ENCODE results near the gene DISP2. TPM values are rescaled to one million over a fixed set of nuclear protein-coding genes. Genes with fewer than 3 reads are reported as not detected.

Gene DISP2
- total and polyA plus RNA-seq, 9 of the 15 experiments (the other 6 are each of a cell fraction or from before 2014, with no cell fraction given): 0.06 to 0.89 (median 0.15) TPM; not detected in 1

DNA sequence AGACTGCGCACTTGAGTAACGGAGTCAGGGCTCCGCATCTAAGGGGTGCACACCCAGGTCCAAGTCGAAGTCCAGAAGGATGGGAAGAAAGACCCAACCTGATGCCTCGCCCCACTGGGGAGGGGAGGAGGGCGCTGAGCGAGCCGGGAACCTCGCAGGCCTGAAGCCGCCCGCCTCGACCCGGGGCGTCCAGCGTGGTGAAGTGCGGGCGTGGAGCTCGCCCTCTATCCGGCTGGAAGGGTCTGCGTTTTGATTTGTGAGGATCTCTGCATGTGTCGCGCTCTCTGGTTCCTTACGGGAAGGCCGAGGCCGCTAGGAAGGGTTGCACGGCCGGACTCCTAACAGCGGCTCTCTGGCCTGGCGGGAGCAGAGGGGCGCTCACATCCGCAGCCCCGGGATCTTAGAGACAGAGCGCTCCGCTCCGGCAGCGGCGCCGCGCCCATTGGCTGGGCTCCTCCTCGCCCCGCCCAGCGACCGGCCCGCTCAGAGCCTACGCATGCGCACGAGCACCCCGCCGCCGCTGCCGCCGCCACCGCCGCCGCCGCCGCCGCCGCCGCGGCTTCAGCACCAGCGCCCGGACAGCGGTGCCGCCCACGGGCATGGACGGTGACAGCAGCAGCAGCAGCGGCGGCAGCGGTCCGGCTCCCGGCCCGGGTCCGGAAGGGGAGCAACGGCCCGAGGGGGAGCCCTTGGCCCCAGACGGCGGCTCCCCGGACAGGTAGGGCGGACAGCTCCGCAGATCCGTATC is at the start of gene DISP2 (continued):
- TF ChIP-seq, protein P1, sequence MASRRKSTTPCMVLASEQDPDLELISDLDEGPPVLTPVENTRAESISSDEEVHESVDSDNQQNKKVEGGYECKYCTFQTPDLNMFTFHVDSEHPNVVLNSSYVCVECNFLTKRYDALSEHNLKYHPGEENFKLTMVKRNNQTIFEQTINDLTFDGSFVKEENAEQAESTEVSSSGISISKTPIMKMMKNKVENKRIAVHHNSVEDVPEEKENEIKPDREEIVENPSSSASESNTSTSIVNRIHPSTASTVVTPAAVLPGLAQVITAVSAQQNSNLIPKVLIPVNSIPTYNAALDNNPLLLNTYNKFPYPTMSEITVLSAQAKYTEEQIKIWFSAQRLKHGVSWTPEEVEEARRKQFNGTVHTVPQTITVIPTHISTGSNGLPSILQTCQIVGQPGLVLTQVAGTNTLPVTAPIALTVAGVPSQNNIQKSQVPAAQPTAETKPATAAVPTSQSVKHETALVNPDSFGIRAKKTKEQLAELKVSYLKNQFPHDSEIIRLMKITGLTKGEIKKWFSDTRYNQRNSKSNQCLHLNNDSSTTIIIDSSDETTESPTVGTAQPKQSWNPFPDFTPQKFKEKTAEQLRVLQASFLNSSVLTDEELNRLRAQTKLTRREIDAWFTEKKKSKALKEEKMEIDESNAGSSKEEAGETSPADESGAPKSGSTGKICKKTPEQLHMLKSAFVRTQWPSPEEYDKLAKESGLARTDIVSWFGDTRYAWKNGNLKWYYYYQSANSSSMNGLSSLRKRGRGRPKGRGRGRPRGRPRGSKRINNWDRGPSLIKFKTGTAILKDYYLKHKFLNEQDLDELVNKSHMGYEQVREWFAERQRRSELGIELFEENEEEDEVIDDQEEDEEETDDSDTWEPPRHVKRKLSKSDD (conservative IDR thresholded peaks at IDR 0.05; ENCODE audit: low read length): no peak
- TF ChIP-seq NFYB (IDR thresholded peaks at IDR 0.05; ENCODE audit: extremely low read depth, insufficient read length) (peak; percentile 36), ZNF780A (CRISPR knock-in tag; IDR thresholded peaks at IDR 0.05) (no peak), PCBP1 (IDR thresholded peaks at IDR 0.05; ENCODE audit: low read depth, low read length, poor library complexity, severe bottlenecking) (peak; percentile 30), CXXC5 (CRISPR knock-in tag; IDR thresholded peaks at IDR 0.05) (peak; percentile 77), RAD51 (IDR thresholded peaks at IDR 0.05; ENCODE audit: borderline replicate concordance, low read depth) (no peak), HDAC1 (IDR thresholded peaks at IDR 0.05) (peak in 1 of 2 experiments; percentile 85; a peak in 2 of 4 replicates), DMBX1 (CRISPR knock-in tag; IDR thresholded peaks at IDR 0.05; ENCODE audit: borderline replicate concordance) (peak; percentile 54; the same call in 1 of the 2 replicates), NR2C2 (CRISPR knock-in tag; IDR thresholded peaks at IDR 0.05) (no peak; the same call in 1 of the 2 replicates), NR2C2 (tag; IDR thresholded peaks at IDR 0.05) (no peak), SIRT6 (IDR thresholded peaks at IDR 0.05; ENCODE audit: low read depth, low read length) (no peak), ZNF146 (CRISPR knock-in tag; IDR thresholded peaks at IDR 0.05; ENCODE audit: unreplicated experiment) (no peak)
- TF ChIP-seq, protein P2, sequence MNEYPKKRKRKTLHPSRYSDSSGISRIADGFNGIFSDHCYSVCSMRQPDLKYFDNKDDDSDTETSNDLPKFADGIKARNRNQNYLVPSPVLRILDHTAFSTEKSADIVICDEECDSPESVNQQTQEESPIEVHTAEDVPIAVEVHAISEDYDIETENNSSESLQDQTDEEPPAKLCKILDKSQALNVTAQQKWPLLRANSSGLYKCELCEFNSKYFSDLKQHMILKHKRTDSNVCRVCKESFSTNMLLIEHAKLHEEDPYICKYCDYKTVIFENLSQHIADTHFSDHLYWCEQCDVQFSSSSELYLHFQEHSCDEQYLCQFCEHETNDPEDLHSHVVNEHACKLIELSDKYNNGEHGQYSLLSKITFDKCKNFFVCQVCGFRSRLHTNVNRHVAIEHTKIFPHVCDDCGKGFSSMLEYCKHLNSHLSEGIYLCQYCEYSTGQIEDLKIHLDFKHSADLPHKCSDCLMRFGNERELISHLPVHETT (CRISPR knock-in tag; conservative IDR thresholded peaks at IDR 0.05 in 1 of 2, IDR thresholded peaks at IDR 0.05 in 1 of 2): peak in 1 of 2 experiments; percentile 59; a peak in 1 of 4 replicates
- TF ChIP-seq, protein P3, sequence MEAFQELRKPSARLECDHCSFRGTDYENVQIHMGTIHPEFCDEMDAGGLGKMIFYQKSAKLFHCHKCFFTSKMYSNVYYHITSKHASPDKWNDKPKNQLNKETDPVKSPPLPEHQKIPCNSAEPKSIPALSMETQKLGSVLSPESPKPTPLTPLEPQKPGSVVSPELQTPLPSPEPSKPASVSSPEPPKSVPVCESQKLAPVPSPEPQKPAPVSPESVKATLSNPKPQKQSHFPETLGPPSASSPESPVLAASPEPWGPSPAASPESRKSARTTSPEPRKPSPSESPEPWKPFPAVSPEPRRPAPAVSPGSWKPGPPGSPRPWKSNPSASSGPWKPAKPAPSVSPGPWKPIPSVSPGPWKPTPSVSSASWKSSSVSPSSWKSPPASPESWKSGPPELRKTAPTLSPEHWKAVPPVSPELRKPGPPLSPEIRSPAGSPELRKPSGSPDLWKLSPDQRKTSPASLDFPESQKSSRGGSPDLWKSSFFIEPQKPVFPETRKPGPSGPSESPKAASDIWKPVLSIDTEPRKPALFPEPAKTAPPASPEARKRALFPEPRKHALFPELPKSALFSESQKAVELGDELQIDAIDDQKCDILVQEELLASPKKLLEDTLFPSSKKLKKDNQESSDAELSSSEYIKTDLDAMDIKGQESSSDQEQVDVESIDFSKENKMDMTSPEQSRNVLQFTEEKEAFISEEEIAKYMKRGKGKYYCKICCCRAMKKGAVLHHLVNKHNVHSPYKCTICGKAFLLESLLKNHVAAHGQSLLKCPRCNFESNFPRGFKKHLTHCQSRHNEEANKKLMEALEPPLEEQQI (IDR thresholded peaks at IDR 0.05): no peak
- TF ChIP-seq, protein P4, sequence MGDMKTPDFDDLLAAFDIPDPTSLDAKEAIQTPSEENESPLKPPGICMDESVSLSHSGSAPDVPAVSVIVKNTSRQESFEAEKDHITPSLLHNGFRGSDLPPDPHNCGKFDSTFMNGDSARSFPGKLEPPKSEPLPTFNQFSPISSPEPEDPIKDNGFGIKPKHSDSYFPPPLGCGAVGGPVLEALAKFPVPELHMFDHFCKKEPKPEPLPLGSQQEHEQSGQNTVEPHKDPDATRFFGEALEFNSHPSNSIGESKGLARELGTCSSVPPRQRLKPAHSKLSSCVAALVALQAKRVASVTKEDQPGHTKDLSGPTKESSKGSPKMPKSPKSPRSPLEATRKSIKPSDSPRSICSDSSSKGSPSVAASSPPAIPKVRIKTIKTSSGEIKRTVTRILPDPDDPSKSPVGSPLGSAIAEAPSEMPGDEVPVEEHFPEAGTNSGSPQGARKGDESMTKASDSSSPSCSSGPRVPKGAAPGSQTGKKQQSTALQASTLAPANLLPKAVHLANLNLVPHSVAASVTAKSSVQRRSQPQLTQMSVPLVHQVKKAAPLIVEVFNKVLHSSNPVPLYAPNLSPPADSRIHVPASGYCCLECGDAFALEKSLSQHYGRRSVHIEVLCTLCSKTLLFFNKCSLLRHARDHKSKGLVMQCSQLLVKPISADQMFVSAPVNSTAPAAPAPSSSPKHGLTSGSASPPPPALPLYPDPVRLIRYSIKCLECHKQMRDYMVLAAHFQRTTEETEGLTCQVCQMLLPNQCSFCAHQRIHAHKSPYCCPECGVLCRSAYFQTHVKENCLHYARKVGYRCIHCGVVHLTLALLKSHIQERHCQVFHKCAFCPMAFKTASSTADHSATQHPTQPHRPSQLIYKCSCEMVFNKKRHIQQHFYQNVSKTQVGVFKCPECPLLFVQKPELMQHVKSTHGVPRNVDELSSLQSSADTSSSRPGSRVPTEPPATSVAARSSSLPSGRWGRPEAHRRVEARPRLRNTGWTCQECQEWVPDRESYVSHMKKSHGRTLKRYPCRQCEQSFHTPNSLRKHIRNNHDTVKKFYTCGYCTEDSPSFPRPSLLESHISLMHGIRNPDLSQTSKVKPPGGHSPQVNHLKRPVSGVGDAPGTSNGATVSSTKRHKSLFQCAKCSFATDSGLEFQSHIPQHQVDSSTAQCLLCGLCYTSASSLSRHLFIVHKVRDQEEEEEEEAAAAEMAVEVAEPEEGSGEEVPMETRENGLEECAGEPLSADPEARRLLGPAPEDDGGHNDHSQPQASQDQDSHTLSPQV (IDR thresholded peaks at IDR 0.05): no peak

Measured in K562 (cell line).